ENCODE data around the gene FMNL2. TPM values are rescaled to one million over a fixed set of nuclear protein-coding genes. Genes with fewer than 3 reads are reported as not detected.

Gene FMNL2
- total and polyA plus RNA-seq, 12 donors, result 3.3 to 16.0 (median 4.5) TPM

GRCh38 chr2:152432206-152432653 is 97.3 kb downstream of the FMNL2 start:
- peak; percentile 63 to 94 (median 90) for ATAC-seq
- intact Hi-C loops (cut with DNase I), result no loop called here
- WGBS, 2 donors, result 23 to 26% methylated on average over 3 of the region's 3 CpGs
- no peak for TF ChIP-seq CTCF (IDR thresholded peaks at IDR 0.05)
- peak in 1 of 2 donors; percentile 39 for DNase-seq
- no peaks in the 10 kb centered on the region for H3K9me3 ChIP-seq
- peaks cover 0 to 47% (median 24%) of the 10 kb centered on the region in 9 donors for H3K4me1 ChIP-seq
- no peaks in the 10 kb centered on the region for H3K36me3 ChIP-seq
- no peaks in the 10 kb centered on the region for H3K27me3 ChIP-seq
- no peak overlapping the region for H3K4me3 ChIP-seq
- peak overlapping the region in 8 of 10 donors; percentile 19 to 71 (median 48) for H3K27ac ChIP-seq

GRCh38 chr2:152432765-152433164 is 97.8 kb downstream of the FMNL2 start:
- 88 to 89% methylated on average over 4 of the region's 4 CpGs for WGBS, 2 donors
- no peak for TF ChIP-seq CTCF (IDR thresholded peaks at IDR 0.05)
- H3K4me3 ChIP-seq, result no peak overlapping the region
- H3K9me3 ChIP-seq, result no peaks in the 10 kb centered on the region
- H3K36me3 ChIP-seq, result no peaks in the 10 kb centered on the region
- H3K27me3 ChIP-seq, result no peaks in the 10 kb centered on the region
- peak overlapping the region in 8 of 10 donors; percentile 19 to 71 (median 48) for H3K27ac ChIP-seq
- peaks cover 0 to 44% (median 24%) of the 10 kb centered on the region in 9 donors for H3K4me1 ChIP-seq
- intact Hi-C loops (cut with DNase I), result no loop called here
- ATAC-seq, result peak in 2 of 8 donors; percentile 2 to 5
- no peak for DNase-seq

- TF ChIP-seq CTCF (IDR thresholded peaks at IDR 0.05), result no peak
- DNase-seq (no peak), ATAC-seq (no peak)
- Histone ChIP-seq H3K27me3 (no peaks in the 10 kb centered on the region), H3K27ac (peak overlapping the region in 4 of 10 donors; percentile 50 to 71 (median 62)), H3K4me3 (no peak overlapping the region), H3K36me3 (no peaks in the 10 kb centered on the region), H3K9me3 (no peaks in the 10 kb centered on the region), H3K4me1 (peaks cover 0 to 43% (median 24%) of the 10 kb centered on the region in 9 donors)
- intact Hi-C loops (cut with DNase I), result no loop called here
- 80 to 94% methylated on average over 1 of the region's 1 CpG for WGBS, 2 donors
Observed at GRCh38 chr2:152433289-152433688, 98.3 kb downstream of the FMNL2 start.

- H3K36me3 ChIP-seq, result no peaks in the 10 kb centered on the region
- H3K4me3 ChIP-seq, result no peak overlapping the region
- no peaks in the 10 kb centered on the region for H3K27me3 ChIP-seq
- no peak for ATAC-seq
- intact Hi-C loops (cut with DNase I), result no loop called here
- TF ChIP-seq CTCF (IDR thresholded peaks at IDR 0.05), result no peak
- 45 to 55% methylated on average over 2 of the region's 2 CpGs for WGBS, 2 donors
- H3K4me1 ChIP-seq, result peaks cover 0 to 47% (median 24%) of the 10 kb centered on the region in 9 donors
- no peak for DNase-seq
- H3K9me3 ChIP-seq, result no peaks in the 10 kb centered on the region
- H3K27ac ChIP-seq, result peak overlapping the region in 3 of 10 donors; percentile 50 to 71 (median 61)
Observed at GRCh38 chr2:152433791-152434190, 98.8 kb downstream of the FMNL2 start.
